ENCODE data around the gene LRFN3.
"Not testable (repeated sequence)": the region's sequence is repeated elsewhere in the genome, so short reads cannot be mapped to it uniquely, and the experiment has no call there.

The LRFN3 gene

DNA sequence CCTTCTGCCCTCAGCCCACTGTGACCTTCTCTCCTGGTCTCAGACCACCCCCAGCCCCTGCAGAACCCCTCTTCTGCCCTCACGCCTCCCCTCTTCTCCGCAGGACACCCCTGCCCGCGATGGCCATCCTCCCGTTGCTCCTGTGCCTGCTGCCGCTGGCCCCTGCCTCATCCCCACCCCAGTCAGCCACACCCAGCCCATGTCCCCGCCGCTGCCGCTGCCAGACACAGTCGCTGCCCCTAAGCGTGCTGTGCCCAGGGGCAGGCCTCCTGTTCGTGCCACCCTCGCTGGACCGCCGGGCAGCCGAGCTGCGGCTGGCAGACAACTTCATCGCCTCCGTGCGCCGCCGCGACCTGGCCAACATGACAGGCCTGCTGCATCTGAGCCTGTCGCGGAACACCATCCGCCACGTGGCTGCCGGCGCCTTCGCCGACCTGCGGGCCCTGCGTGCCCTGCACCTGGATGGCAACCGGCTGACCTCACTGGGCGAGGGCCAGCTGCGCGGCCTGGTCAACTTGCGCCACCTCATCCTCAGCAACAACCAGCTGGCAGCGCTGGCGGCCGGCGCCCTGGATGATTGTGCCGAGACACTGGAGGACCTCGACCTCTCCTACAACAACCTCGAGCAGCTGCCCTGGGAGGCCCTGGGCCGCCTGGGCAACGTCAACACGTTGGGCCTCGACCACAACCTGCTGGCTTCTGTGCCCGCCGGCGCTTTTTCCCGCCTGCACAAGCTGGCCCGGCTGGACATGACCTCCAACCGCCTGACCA is 3.3 kb downstream of the LRFN3 start:
- no peak for DNase-seq (ENCODE audit: low read depth)

DNA sequence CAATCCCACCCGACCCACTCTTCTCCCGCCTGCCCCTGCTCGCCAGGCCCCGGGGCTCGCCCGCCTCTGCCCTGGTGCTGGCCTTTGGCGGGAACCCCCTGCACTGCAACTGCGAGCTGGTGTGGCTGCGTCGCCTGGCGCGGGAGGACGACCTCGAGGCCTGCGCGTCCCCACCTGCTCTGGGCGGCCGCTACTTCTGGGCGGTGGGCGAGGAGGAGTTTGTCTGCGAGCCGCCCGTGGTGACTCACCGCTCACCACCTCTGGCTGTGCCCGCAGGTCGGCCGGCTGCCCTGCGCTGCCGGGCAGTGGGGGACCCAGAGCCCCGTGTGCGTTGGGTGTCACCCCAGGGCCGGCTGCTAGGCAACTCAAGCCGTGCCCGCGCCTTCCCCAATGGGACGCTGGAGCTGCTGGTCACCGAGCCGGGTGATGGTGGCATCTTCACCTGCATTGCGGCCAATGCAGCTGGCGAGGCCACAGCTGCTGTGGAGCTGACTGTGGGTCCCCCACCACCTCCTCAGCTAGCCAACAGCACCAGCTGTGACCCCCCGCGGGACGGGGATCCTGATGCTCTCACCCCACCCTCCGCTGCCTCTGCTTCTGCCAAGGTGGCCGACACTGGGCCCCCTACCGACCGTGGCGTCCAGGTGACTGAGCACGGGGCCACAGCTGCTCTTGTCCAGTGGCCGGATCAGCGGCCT is 4.1 kb downstream of the LRFN3 start:
- DNase-seq (ENCODE audit: low read depth) = no peak

DNA sequence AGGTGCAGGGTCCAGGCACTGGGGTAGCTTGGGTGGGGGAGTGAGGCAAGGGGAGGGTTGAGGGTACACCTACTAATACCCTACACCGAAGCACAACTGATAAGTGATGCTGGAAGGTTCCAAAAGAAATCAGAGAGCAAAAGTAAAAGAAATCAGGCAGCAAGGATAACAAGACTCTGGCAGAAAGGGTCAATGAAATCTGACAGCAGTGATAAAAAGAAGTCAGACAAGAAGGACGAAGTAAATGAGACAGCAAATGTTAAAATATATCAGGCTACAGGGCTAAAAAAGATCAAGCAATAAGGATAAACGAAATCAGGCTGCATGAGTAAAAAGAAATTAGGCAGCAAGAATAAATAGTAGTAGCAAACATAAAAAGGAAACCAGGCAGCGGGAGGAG is 4.7 kb downstream of the LRFN3 start:
- no peak for DNase-seq (ENCODE audit: low read depth)

DNA sequence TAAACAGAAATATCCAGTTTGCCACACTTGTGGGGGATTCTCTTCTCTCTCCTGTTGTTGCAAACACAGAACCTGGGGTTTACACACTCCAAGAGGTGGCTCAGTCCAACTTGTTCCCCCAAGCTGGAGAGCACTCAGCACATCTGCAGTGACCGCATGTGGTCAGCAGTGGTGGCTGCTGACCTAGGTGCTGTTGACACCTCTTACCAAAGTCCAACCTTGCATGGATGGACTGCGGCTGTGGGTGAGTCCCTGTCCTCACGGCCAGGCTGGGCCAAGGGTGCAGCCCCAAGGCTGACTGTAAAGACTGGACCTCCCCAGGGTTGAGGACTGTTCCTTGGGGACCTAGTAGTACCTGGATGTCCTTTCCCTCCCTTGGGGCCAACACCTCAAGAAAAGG is 6.1 kb downstream of the LRFN3 start:
- DNase-seq (ENCODE audit: low read depth) = no peak

DNA sequence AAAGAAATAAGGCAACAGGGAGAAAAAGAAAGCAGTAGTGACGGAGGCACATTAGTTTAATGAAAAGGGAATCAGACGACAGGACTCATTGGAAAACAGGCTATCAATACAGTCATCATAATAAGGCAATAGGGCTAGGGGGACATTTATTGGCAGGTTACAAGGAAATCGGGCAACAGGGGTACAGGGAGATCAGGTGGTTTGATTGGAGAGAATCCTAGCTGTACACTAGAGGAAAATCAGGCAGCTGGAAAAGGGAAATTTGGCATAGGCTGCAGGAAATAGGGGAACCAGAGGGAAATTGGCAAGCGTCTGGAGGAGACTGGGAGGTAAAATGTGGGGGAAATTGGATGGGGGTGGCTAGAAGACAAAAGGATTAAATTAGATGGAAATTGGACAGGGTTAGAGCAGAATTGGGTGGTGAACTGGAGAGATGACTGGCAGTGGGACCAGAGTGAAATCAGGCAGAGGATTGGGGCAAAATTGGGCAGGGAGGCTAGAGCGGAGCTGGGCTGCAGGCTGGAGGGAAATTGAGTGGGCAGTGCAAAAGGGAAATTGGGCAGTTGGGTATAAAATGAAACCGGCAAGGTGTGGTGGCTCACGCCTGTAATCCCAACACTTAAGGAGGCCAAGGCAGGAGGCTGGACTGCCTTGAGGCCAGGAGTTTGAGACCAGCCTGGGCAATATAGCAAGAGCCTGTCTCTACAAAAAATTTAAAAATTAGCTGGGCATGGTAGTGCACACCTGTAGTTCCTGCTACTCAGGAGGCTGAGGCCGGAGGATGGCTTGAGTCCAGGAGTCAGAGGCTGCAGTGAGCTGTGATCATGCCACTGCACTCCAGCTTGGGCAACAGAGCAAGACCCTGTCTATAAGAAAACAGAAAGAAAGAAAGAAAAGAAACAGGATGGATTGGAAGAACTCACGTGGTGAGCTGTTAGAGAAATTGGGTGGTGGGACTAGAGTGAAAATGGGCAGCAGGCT is 7.4 kb downstream of the LRFN3 start:
- DNase-seq (ENCODE audit: low read depth) = no peak

DNA sequence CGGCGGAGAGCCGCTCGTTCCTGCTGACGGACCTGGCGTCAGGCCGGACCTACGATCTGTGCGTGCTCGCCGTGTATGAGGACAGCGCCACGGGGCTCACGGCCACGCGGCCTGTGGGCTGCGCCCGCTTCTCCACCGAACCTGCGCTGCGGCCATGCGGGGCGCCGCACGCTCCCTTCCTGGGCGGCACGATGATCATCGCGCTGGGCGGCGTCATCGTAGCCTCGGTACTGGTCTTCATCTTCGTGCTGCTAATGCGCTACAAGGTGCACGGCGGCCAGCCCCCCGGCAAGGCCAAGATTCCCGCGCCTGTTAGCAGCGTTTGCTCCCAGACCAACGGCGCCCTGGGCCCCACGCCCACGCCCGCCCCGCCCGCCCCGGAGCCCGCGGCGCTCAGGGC is 8.4 kb downstream of the LRFN3 start:
- DNase-seq (ENCODE audit: low read depth) = no peak

DNA sequence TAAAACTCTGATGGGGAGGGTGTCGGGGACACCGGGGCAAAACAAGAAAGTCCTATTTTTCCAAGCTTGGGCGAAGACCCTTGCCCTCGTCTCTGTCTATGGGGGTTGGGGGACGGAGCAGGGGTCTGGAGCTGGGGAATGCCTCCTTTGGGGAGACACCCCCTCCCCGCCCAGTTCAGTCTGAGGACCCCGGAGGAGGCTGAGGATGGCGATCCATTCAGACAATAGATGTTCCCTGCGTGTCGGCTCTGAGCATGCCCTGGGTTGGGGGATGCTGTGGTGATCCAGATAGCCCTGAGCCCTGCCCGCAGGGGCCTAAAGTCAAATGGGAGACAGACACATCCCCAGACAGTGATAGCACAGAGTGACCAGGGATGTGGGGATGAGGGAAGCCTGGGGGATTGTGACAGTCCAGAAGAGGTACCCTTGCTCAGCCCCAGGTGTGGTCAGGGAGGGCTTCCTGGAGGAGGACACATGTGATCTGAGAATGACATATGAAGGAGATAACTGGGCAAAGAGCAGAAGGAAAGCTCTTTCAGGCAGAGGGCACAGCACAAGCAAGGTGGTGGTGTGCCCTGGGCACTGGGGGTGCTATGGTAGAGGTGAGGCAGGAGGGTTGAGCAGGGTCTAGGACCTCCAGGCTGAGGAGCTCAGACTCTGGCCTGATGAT is 9.1 kb downstream of the LRFN3 start:
- DNase-seq (ENCODE audit: low read depth) = no peak

DNA sequence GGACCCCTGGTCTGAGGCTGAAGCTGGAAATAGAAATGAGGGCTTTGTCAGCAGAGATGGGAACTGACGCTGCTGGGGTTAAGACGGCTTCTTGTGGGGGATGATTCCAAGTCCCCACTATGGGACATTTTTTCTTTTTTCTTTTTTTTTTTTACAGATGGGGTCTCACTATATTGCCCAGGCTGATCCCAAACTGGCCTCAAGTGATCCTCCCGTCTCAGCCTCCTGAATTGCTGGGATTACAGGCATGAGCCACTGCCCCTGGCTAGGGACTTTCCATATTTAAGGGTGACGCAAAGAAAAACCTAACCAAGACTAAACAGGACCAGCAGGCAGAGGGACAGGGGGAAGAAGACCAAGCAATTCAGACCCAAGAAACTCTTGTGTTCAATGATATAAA is 10.0 kb downstream of the LRFN3 start:
- DNase-seq (ENCODE audit: low read depth) = no peak

DNA sequence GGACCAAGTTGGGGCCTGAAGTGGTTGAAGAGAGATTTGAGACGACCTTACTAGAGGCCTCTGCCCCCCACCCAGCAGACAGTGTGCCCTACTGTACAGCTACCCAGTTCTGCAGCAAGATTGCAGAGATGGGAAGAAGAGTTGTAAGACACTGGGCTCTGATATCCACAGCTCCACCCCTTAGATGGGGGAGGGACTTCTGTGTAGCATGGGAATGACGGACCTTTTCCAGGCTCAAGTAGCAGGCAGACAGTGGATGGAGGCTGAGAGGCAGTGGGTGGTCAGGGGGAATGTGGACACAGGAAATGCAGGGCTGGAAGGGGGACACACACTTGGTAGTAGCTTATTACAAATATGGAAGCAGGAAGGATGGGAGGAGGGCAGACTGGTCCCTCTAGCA is 13.0 kb downstream of the LRFN3 start:
- DNase-seq (ENCODE audit: low read depth) = no peak

DNA sequence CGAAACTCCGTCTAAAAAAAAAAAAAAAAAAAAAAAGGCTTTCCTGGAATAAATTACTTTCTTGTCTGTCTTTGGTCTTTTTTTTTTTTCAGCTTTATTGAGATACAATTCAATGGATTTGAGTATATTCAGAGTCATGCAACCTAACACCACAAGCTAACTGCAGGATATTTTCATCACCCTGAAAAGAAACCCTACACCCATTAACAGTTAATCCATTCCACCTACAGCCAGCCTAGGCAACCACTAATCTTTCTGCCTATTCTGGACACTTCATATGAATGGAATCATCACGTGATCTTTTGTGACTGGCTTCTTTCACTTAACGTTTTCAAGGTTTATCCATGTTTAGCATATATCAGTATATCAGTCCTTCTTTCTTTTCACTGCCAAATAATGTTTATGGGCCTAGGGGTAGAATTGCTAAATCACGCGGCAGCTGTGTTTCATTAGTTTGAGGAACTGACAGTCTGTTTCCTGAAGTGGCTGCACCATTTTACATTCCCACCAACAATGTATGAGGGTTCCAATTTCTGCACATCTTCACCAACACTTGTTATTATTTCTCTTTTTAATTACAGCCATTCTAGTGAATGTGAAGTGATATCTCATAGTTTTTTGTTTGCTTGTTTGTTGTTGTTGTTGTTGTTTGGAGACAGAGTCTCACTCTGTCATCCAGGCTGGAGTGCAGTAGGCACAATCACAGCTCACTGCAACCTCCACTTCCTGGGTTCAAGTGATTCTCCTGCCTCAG is 19.9 kb downstream of the LRFN3 start:
- no peak for DNase-seq (ENCODE audit: low read depth)

DNA sequence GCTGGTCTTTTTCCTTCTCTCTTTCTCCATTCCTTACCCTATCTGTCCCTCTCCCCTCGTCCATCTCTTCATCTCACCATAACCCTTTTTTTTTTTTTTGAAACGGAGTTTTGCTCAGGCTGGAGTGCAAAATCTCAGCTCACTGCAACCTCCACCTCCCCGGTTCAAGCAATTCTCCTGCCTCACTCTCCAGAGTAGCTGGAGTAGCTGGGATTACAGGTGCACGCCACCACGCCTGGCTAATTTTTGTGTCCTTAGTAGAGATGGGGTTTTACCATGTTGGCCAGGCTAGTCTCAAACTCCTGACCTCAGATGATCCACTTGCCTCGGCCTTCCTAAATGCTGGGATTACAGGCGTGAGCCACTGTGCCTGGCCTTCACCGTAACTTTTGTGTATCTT is 21.2 kb downstream of the LRFN3 start:
- DNase-seq (ENCODE audit: low read depth) = not testable (repeated sequence)

DNA sequence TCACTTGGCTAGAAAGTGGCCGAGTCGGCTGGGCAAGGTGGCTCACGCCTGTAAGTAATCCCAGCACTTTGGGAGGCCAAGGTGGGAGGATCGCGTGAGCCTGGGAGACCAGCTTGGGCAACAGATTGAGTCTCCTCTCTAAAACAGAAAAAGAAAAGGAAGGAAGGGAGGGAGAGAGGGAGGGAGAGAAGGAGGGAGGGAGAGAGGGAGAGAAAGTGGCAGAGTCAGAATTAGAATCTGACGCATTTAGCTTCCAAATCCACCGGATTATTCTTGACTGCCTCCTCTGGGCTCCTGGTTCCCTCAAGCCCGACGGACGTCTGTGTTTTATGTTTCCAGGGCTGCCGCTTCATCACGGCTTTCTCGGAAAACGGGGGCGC is 22.5 kb downstream of the LRFN3 start:
- DNase-seq (ENCODE audit: low read depth) = no peak

DNA sequence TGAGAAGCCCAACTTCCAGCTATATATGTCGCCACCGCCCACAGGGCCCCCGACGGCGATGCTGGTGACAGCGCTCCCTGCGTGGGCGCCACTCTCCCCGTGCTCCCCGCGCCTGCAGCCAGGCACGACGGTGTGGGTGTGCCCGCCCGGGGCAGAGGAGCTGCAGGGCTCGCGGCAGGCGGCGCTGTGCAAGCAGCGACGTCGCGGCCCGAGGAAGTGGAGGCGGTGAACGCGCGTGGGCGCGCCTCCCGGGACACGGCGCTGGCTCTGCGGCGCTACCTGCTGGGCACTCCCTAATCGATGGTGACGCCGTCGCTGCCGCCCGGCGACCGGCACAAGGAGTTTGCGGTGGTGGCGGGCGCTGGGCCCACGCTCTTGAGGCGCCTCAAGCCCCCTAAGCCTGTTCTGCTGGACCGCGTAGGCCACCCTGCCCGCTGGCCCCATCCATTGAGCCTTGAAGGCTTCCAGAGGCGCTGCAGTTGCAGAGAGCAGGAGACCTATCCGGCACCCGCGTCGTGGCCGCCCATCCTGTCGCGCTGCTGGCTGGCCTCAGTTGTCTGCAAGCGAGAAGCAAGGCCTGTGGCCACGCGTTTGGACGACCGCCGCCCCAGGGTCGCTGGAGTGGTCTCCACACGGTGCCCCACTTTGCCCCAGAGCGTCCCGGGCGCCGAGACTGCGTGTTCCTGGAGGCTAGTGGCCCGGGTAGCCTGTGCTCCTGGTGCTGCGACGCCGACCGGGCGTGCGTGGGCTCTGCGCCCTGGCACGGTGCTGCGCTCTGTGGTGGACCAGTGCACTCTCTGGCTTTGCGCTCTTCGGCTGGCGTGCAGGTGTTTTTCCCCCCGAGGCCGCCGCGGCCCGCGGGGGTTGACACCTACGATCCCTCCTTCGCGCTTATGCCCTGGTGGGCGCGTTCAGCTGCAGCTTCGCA is 23.1 kb downstream of the LRFN3 start:
- DNase-seq (ENCODE audit: low read depth) = peak; percentile 76

DNA sequence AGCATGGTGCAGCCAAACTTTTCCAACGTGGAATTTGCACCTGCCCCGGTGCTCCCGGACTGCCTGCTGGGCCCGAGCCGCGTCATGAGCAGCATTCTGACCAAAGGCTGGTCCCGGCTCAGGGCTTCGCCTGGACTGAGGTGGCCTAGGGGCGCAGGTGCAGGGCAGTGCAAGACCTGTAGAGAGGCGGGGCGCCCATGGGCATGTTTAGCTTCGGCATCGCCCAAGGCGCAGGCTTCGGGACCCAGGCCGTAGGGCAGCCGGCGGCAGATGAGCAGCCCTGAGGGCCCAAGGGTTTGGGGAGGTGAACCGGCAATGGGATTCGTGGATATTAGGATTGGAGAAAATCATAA is 23.8 kb downstream of the LRFN3 start:
- DNase-seq (ENCODE audit: low read depth) = no peak

DNA sequence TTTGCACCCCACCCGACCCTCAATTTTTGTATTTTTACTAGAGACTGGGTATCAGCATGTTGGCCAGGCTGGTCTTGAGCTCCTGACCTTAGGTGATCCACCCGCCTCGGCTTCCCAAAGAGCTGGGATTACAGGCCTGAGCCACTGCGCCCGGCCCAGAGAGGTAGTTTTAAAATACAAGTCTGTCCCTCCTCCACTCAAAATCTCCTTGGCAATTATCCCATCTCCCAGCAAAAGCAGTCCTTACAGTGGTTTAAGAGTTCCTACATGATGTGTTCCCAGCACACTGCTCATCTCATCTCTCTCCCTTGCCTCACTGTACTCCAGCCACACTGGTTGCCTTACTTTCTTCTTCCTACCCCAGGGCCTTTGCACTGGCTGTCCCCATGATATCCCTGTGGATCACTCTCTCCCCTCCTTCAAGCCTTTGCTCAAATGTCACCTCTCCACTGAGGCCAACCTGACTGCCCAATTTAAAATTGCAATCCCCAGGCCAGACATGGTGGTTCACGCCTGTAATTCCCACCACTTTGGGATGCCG is 24.3 kb downstream of the LRFN3 start:
- DNase-seq (ENCODE audit: low read depth) = no peak

DNA sequence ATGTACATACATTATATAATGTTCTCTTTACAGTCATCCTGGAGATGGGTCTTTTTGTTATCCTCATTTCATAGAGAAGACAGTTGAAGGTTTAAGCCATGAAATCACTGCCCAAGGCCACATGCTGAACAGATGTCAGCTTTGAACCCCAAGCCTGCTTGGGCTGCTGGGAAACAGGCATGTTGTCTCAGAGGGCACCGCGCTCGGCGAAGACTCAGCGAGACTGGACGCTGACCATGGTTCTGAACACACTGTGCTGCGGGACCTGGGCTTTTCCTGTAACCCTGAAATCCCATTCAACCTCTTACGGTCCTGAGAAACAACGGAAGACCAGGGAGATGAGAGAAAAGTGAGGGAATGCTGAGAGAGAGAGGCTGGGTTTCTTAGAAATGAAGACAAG is 27.3 kb downstream of the LRFN3 start:
- DNase-seq (ENCODE audit: low read depth) = no peak

DNA sequence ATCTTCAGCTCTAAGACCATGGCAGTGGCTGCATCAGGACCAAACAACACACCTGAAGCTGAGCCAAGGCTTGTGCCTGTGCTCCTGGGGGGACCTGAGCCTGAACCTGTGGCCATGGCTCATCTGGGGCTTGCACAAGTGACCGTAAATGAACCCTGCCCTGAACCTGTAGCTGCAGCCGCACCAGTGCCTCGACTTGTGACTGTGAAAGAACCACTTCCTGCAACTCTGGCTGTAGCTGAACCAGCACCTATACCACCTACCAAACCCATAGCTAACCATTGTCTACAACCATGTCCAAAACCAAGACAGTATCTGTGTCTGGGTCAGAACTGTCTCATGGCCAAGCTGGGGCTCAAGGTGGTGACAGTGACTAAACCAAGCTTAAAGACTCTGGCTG is 30.6 kb downstream of the LRFN3 start:
- no peak for DNase-seq (ENCODE audit: low read depth)

DNA sequence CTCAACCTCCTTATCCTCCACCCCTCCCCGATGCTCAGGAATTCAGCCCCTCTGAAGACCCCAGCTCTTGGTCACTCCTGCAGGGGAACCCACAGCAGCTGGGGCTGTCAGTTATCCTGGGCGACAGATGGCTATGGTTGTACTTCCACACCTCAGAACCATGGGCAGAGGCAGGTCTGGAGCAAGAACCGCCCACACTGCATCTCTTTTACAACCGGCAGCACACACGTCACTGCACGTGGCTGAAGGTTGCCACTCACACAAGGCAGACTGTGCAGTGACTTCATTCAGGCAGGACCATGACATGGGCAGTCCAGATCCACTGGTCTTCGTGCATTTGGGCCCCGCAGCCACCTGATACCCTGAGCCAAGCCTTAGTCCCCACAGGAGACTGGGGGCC is 37.3 kb downstream of the LRFN3 start:
- DNase-seq (ENCODE audit: low read depth) = no peak

DNA sequence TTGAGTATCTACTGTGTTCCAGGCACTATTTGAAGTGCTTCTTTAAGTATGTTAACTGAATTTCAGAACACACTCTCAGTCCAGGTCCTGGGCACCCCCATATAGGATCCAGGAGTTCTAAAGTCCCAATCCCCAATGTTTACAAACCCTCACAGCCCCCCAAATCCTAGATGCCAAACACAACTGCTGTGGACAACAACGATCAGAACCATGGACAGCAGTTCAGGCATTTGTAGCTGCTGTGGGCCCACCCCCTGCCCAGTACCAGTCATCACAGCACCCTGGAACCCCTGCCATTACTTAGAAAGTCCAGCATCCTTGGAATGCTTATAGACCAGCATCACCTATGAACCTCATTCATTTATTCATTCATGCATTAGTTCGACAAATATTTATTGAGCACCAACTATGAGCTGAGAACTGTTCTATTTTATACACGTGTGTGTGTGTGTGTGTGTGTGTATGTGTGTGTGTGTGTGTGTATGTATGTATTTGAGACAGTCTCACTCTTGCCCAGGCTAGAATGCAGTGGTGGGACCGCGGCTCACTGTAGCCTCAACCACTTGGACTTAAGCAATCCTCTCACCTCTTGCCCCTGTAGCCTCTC is 39.5 kb downstream of the LRFN3 start:
- no peak for DNase-seq (ENCODE audit: low read depth)

Measured in T follicular helper cell (primary cell).